ENCODE measurements around the gene NDUFV2.

DNA sequence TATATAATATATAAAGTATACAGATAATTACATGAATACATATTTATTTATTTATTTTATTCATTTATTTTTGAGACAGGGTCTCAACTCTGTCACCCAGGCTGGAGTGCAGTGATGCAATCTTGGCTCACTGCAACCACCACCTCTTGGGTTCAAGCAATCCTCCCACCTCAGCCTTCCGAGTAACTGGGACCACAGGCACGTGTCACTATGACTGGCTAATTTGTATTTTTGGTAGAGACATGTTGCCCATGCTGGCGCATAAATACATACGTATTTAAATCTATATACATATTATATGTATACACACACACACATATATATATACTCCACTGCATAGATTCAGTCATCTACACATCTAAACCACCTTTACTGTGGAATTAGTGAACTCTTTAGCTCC is 20.6 kb upstream of the NDUFV2 start:
- no peak for TF ChIP-seq POLR2AphosphoS5 (IDR thresholded peaks at IDR 0.05; ENCODE audit: low read depth, low read length)
- TF ChIP-seq, protein P1, sequence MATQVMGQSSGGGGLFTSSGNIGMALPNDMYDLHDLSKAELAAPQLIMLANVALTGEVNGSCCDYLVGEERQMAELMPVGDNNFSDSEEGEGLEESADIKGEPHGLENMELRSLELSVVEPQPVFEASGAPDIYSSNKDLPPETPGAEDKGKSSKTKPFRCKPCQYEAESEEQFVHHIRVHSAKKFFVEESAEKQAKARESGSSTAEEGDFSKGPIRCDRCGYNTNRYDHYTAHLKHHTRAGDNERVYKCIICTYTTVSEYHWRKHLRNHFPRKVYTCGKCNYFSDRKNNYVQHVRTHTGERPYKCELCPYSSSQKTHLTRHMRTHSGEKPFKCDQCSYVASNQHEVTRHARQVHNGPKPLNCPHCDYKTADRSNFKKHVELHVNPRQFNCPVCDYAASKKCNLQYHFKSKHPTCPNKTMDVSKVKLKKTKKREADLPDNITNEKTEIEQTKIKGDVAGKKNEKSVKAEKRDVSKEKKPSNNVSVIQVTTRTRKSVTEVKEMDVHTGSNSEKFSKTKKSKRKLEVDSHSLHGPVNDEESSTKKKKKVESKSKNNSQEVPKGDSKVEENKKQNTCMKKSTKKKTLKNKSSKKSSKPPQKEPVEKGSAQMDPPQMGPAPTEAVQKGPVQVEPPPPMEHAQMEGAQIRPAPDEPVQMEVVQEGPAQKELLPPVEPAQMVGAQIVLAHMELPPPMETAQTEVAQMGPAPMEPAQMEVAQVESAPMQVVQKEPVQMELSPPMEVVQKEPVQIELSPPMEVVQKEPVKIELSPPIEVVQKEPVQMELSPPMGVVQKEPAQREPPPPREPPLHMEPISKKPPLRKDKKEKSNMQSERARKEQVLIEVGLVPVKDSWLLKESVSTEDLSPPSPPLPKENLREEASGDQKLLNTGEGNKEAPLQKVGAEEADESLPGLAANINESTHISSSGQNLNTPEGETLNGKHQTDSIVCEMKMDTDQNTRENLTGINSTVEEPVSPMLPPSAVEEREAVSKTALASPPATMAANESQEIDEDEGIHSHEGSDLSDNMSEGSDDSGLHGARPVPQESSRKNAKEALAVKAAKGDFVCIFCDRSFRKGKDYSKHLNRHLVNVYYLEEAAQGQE (IDR thresholded peaks at IDR 0.05; ENCODE audit: insufficient read depth in 1 of 2, low read depth in 2 of 2, low read length in 2 of 2) = no peak
